ENCODE measurements around the gene URGCP.
"Not testable (repeated sequence)": the region's sequence is repeated elsewhere in the genome, so short reads cannot be mapped to it uniquely, and the experiment has no call there.

Gene URGCP

GRCh38 chr7:43871064-43871463 is 35.3 kb downstream of the URGCP start:
- DNase-seq: no peak

- no peak for DNase-seq
Observed at GRCh38 chr7:43870316-43870715, 36.1 kb downstream of the URGCP start.

GRCh38 chr7:43869867-43870240 is 36.5 kb downstream of the URGCP start:
- DNase-seq: peak; percentile 39

GRCh38 chr7:43869006-43869866 is 37.2 kb downstream of the URGCP start, which contains the start of gene MRPS24:
Gene MRPS24, minus strand, starts transcription at chr7:43869517. Its CDS starts 22 bp downstream, at chr7:43869495.
- peak; percentile 97 for DNase-seq

- DNase-seq: no peak
Observed at GRCh38 chr7:43868681-43869005, 37.8 kb downstream of the URGCP start.

- DNase-seq: no peak
Observed at GRCh38 chr7:43868181-43868580, 38.2 kb downstream of the URGCP start.

- no peak for DNase-seq
Observed at GRCh38 chr7:43865277-43865676, 41.1 kb downstream of the URGCP start.

- DNase-seq: no peak
Observed at GRCh38 chr7:43864126-43864525, 42.3 kb downstream of the URGCP start.

- DNase-seq: no peak
Observed at GRCh38 chr7:43856996-43857395, 49.4 kb downstream of the URGCP start.

GRCh38 chr7:43856316-43856715 is 50.1 kb downstream of the URGCP start:
- DNase-seq: no peak

- DNase-seq: no peak
Observed at GRCh38 chr7:43855176-43855575, 51.2 kb downstream of the URGCP start.

GRCh38 chr7:43851805-43852204 is 54.6 kb downstream of the URGCP start:
- no peak for DNase-seq

GRCh38 chr7:43850348-43851116 is 55.9 kb downstream of the URGCP start:
- no peak for DNase-seq

- DNase-seq: no peak
Observed at GRCh38 chr7:43849047-43849446, 57.3 kb downstream of the URGCP start.

- no peak for DNase-seq
Observed at GRCh38 chr7:43847496-43847895, 58.9 kb downstream of the URGCP start.

- no peak for DNase-seq
Observed at GRCh38 chr7:43844662-43845061, 61.7 kb downstream of the URGCP start.

GRCh38 chr7:43844257-43844656 is 62.1 kb downstream of the URGCP start:
- DNase-seq: no peak

GRCh38 chr7:43843296-43843695 is 63.1 kb downstream of the URGCP start:
- no peak for DNase-seq

GRCh38 chr7:43838201-43838658 is 68.2 kb downstream of the URGCP start:
- DNase-seq: no peak

- no peak for DNase-seq
Observed at GRCh38 chr7:43834463-43835251, 71.7 kb downstream of the URGCP start.

GRCh38 chr7:43830917-43831316 is 75.5 kb downstream of the URGCP start:
- DNase-seq: not testable (repeated sequence)

Measured in right hindlimb (tissue), 1 donor.